Measurements from ENCODE around the gene ARHGEF7. TPM values are rescaled to one million over a fixed set of nuclear protein-coding genes. Genes with fewer than 3 reads are reported as not detected.

ARHGEF7 gene
- total RNA-seq, 1 experiment from 2014 or later = 100 TPM

- Histone ChIP-seq H3K4me2 (ENCODE audit: low read depth, low read length, poor library complexity, severe bottlenecking) (peak overlapping the region; percentile 59), H3K9me2 (replicated peaks; ENCODE audit: insufficient read depth, low read length) (no peaks in the 10 kb centered on the region), H3K4me1 (ENCODE audit: low read length) (peaks cover 96% of the 10 kb centered on the region), H3K36me3 (ENCODE audit: insufficient read depth, low read length) (peaks cover 12% of the 10 kb centered on the region; the same call in 1 of the 2 replicates), H4K20me1 (ENCODE audit: insufficient read depth, low read depth, low read length) (peaks cover 4% of the 10 kb centered on the region; the same call in 1 of the 2 replicates), H3K27me3 (ENCODE audit: low read length) (no peaks in the 10 kb centered on the region), H3K27ac (ENCODE audit: low read length) (peak overlapping the region; percentile 85), H3K79me2 (ENCODE audit: low read length) (peaks cover 96% of the 10 kb centered on the region), H2AFZ (ENCODE audit: low read length) (no peak overlapping the region), H3K9ac (ENCODE audit: low read length) (peak overlapping the region; percentile 47), H3K9me3 (ENCODE audit: low read length) (no peaks in the 10 kb centered on the region), H3K4me3 (ENCODE audit: low read length) (peak overlapping the region; percentile 31; the same call in 1 of the 2 replicates)
- DNase-seq = peak; percentile 58
Observed at GRCh38 chr13:111203736-111204389, 88.8 kb downstream of the ARHGEF7 start.

- Histone ChIP-seq H4K20me1 (ENCODE audit: insufficient read depth, low read depth, low read length) (peaks cover 5% of the 10 kb centered on the region; the same call in 1 of the 2 replicates), H3K36me3 (ENCODE audit: insufficient read depth, low read length) (peaks cover 13% of the 10 kb centered on the region; the same call in 1 of the 2 replicates), H3K9ac (ENCODE audit: low read length) (peak overlapping the region; percentile 19; the same call in 1 of the 2 replicates), H3K4me1 (ENCODE audit: low read length) (peaks cover 96% of the 10 kb centered on the region), H3K79me2 (ENCODE audit: low read length) (peaks cover 96% of the 10 kb centered on the region), H3K27ac (ENCODE audit: low read length) (peak overlapping the region; percentile 85), H3K4me3 (ENCODE audit: low read length) (peak overlapping the region; percentile 14; the same call in 1 of the 2 replicates), H2AFZ (ENCODE audit: low read length) (no peak overlapping the region), H3K9me3 (ENCODE audit: low read length) (no peaks in the 10 kb centered on the region), H3K9me2 (replicated peaks; ENCODE audit: insufficient read depth, low read length) (no peaks in the 10 kb centered on the region), H3K4me2 (ENCODE audit: low read depth, low read length, poor library complexity, severe bottlenecking) (peak overlapping the region; percentile 59), H3K27me3 (ENCODE audit: low read length) (no peaks in the 10 kb centered on the region)
- DNase-seq = no peak
Observed at GRCh38 chr13:111204438-111205177, 89.5 kb downstream of the ARHGEF7 start.

DNA sequence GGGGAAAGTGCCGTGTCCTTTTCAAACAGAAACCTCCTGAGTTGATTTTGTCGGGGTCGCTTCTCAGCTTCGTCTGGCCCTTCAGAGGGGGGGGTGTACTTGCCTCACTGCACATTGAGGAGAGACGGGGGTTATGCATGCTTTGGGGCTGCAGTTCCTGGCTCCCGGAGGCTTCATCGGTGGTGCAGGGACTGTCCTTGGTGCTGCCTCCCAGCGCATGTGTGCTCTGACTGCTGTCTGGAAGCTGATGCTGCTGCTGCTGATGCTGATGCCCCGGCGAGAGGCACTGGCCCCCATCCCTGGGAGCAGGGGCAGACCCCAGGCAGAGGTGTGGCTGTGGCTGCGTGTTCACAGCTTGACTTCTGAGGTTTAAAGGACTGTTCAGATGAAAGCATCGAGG is 91.0 kb downstream of the ARHGEF7 start:
- Histone ChIP-seq H4K20me1 (ENCODE audit: insufficient read depth, low read depth, low read length) (peaks cover 20% of the 10 kb centered on the region; the same call in 1 of the 2 replicates), H3K79me2 (ENCODE audit: low read length) (peaks cover 96% of the 10 kb centered on the region)

GRCh38 chr13:111209613-111210012 is 94.5 kb downstream of the ARHGEF7 start:
- Histone ChIP-seq H2AFZ (ENCODE audit: low read length) (no peak overlapping the region), H3K9ac (ENCODE audit: low read length) (no peak overlapping the region), H3K27me3 (ENCODE audit: low read length) (no peaks in the 10 kb centered on the region), H3K79me2 (ENCODE audit: low read length) (peaks cover 96% of the 10 kb centered on the region), H3K4me3 (ENCODE audit: low read length) (no peak overlapping the region), H3K9me2 (replicated peaks; ENCODE audit: insufficient read depth, low read length) (no peaks in the 10 kb centered on the region), H3K4me1 (ENCODE audit: low read length) (peaks cover 92% of the 10 kb centered on the region), H3K27ac (ENCODE audit: low read length) (peak overlapping the region; percentile 71), H3K36me3 (ENCODE audit: insufficient read depth, low read length) (peaks cover 26% of the 10 kb centered on the region; the same call in 1 of the 2 replicates), H4K20me1 (ENCODE audit: insufficient read depth, low read depth, low read length) (peaks cover 46% of the 10 kb centered on the region), H3K4me2 (ENCODE audit: low read depth, low read length, poor library complexity, severe bottlenecking) (no peak overlapping the region), H3K9me3 (ENCODE audit: low read length) (no peaks in the 10 kb centered on the region)
- DNase-seq = no peak

More for the DNA sequence above, 91.0 kb downstream of the ARHGEF7 start:
- Histone ChIP-seq H2AFZ (ENCODE audit: low read length) (no peak overlapping the region), H3K9me3 (ENCODE audit: low read length) (no peaks in the 10 kb centered on the region), H3K9me2 (replicated peaks; ENCODE audit: insufficient read depth, low read length) (no peaks in the 10 kb centered on the region), H3K36me3 (ENCODE audit: insufficient read depth, low read length) (peaks cover 18% of the 10 kb centered on the region; the same call in 1 of the 2 replicates), H3K27me3 (ENCODE audit: low read length) (no peaks in the 10 kb centered on the region), H3K4me1 (ENCODE audit: low read length) (peaks cover 96% of the 10 kb centered on the region), H3K4me2 (ENCODE audit: low read depth, low read length, poor library complexity, severe bottlenecking) (no peak overlapping the region), H3K9ac (ENCODE audit: low read length) (no peak overlapping the region), H3K27ac (ENCODE audit: low read length) (peak overlapping the region; percentile 67), H3K4me3 (ENCODE audit: low read length) (no peak overlapping the region)
- no peak for DNase-seq

GRCh38 chr13:111210091-111210490 is 95.0 kb downstream of the ARHGEF7 start:
- Histone ChIP-seq H4K20me1 (ENCODE audit: insufficient read depth, low read depth, low read length) (peaks cover 46% of the 10 kb centered on the region), H2AFZ (ENCODE audit: low read length) (no peak overlapping the region), H3K4me1 (ENCODE audit: low read length) (peaks cover 92% of the 10 kb centered on the region), H3K9me3 (ENCODE audit: low read length) (no peaks in the 10 kb centered on the region), H3K4me2 (ENCODE audit: low read depth, low read length, poor library complexity, severe bottlenecking) (no peak overlapping the region), H3K4me3 (ENCODE audit: low read length) (no peak overlapping the region), H3K27me3 (ENCODE audit: low read length) (no peaks in the 10 kb centered on the region), H3K79me2 (ENCODE audit: low read length) (peaks cover 97% of the 10 kb centered on the region), H3K36me3 (ENCODE audit: insufficient read depth, low read length) (peaks cover 25% of the 10 kb centered on the region; the same call in 1 of the 2 replicates), H3K9ac (ENCODE audit: low read length) (no peak overlapping the region), H3K27ac (ENCODE audit: low read length) (0 out of 2 replicates have a peak overlapping the region, but pooled peaks have one; percentile 2), H3K9me2 (replicated peaks; ENCODE audit: insufficient read depth, low read length) (no peaks in the 10 kb centered on the region)
- no peak for DNase-seq

GRCh38 chr13:111210544-111211469 is 95.7 kb downstream of the ARHGEF7 start:
- no peak overlapping the region for H3K4me3 ChIP-seq (ENCODE audit: low read length)
- no peaks in the 10 kb centered on the region for H3K9me2 ChIP-seq (replicated peaks; ENCODE audit: insufficient read depth, low read length)
- peak overlapping the region; percentile 2; the same call in 1 of the 2 replicates for H3K27ac ChIP-seq (ENCODE audit: low read length)
- H4K20me1 ChIP-seq (ENCODE audit: insufficient read depth, low read depth, low read length) = peaks cover 46% of the 10 kb centered on the region
- no peak overlapping the region for H2AFZ ChIP-seq (ENCODE audit: low read length)
- no peaks in the 10 kb centered on the region for H3K27me3 ChIP-seq (ENCODE audit: low read length)
- DNase-seq = no peak
- no peaks in the 10 kb centered on the region for H3K9me3 ChIP-seq (ENCODE audit: low read length)
- peaks cover 92% of the 10 kb centered on the region for H3K4me1 ChIP-seq (ENCODE audit: low read length)
- no peak overlapping the region for H3K9ac ChIP-seq (ENCODE audit: low read length)
- peaks cover 18% of the 10 kb centered on the region; the same call in 1 of the 2 replicates for H3K36me3 ChIP-seq (ENCODE audit: insufficient read depth, low read length)
- H3K4me2 ChIP-seq (ENCODE audit: low read depth, low read length, poor library complexity, severe bottlenecking) = no peak overlapping the region
- H3K79me2 ChIP-seq (ENCODE audit: low read length) = peaks cover 97% of the 10 kb centered on the region

DNA sequence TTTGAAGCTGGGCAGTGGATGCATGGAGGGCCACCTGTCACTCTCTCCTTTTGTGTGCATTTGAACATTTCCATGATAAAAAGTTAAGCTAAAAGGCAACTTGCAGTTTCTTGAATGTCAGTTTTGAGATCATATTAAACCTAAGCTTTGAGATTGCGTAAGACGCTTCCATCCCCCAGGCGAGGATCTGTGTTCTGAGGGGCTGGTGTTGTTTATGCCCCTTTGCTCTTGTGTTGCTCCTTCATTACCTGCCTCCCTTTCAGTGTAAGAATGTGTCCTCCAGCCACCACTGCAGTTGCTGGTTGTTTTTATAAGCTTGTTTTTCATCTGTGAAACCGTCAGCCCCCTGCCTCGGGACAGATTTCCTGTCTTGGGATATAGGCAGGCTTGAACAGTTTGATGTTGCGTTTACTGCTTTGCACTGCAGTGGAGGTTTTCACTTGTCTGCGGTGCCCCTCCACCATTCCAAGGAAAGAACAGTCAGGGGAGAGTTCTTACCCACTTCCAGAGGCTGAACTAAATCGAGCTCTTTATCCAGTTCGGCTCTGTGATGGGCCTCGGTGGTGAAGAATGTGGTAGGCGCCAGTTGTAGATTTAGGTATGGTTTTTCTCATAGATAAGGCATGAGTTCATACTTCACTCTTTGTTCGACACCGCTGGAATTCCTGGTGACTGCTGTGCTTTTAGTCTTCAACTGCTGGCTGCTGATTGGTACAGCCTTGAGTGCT is 96.8 kb downstream of the ARHGEF7 start:
- H3K36me3 ChIP-seq (ENCODE audit: insufficient read depth, low read length) = peaks cover 14% of the 10 kb centered on the region; the same call in 1 of the 2 replicates
- peaks cover 92% of the 10 kb centered on the region for H3K4me1 ChIP-seq (ENCODE audit: low read length)
- DNase-seq = no peak
- no peak overlapping the region for H3K4me2 ChIP-seq (ENCODE audit: low read depth, low read length, poor library complexity, severe bottlenecking)
- no peaks in the 10 kb centered on the region for H3K9me2 ChIP-seq (replicated peaks; ENCODE audit: insufficient read depth, low read length)
- H3K27me3 ChIP-seq (ENCODE audit: low read length) = no peaks in the 10 kb centered on the region
- no peak overlapping the region for H2AFZ ChIP-seq (ENCODE audit: low read length)
- peaks cover 52% of the 10 kb centered on the region for H4K20me1 ChIP-seq (ENCODE audit: insufficient read depth, low read depth, low read length)
- no peaks in the 10 kb centered on the region for H3K9me3 ChIP-seq (ENCODE audit: low read length)
- no peak overlapping the region for H3K27ac ChIP-seq (ENCODE audit: low read length)
- no peak overlapping the region for H3K4me3 ChIP-seq (ENCODE audit: low read length)
- peaks cover 99% of the 10 kb centered on the region for H3K79me2 ChIP-seq (ENCODE audit: low read length)
- no peak overlapping the region for H3K9ac ChIP-seq (ENCODE audit: low read length)

All from Karpas-422 (cell line).